Peyer's patch (tissue), 4 donors: ENCODE measurements around the gene IRF1. TPM values are rescaled to one million over a fixed set of nuclear protein-coding genes. Genes with fewer than 3 reads are reported as not detected.
"Not testable (repeated sequence)": the region's sequence is repeated elsewhere in the genome, so short reads cannot be mapped to it uniquely, and the experiment has no call there.

Experiments used
- DNase-seq, 3 donors: peaks; one replicate each; pipeline ENCODE4 v3.0.0-alpha.2; 2017 to 2019
- H3K27ac ChIP-seq, 4 donors: fragments of 200-600 bp; sonication (generic); one replicate each; pipeline ENCODE4 v1.5.1; 2016 to 2019
- H3K27me3 ChIP-seq, 2 donors: fragments of 200-600 bp; sonication (generic); one replicate each; pipeline ENCODE4 v1.5.1; 2019
- H3K36me3 ChIP-seq, 3 donors: fragments of 200-600 bp; sonication (generic); one replicate each; pipeline ENCODE4 v1.5.1; 2016 to 2019
- H3K4me1 ChIP-seq, 4 donors: fragments of 200-600 bp; sonication (generic); one replicate each; pipeline ENCODE4 v1.5.1; 2016 to 2019
- H3K4me3 ChIP-seq, 4 donors: fragments of 200-600 bp; sonication (generic); 1 replicate in 3 of 4; 2 replicates in 1 of 4; pipeline ENCODE4 v1.5.1; 2016 to 2019; ENCODE audit warnings: mild to moderate bottlenecking in 1 of 4
- H3K9me3 ChIP-seq, 4 donors: fragments of 200-600 bp; sonication (generic); one replicate each; pipeline ENCODE4 v1.5.1; 2016 to 2019; ENCODE audit warnings: mild to moderate bottlenecking in 1 of 4
- POLR2A ChIP-seq, 2 donors: fragments of 450-650 bp; IDR thresholded peaks; one replicate each; pipeline ENCODE4 v1.5.1; 2017; ENCODE audit warnings: antibody characterized with exemption in 2 of 2, mild to moderate bottlenecking in 2 of 2, moderate library complexity in 2 of 2
- total RNA-seq, 4 donors: library from RNA; depleted of rRNA; stranded (reverse); fragments of >200 nt; gene quantifications; one replicate each; pipeline ENCODE4 v1.1.0, GENCODE V29; 2016
- TF ChIP-seq, protein P1 (sequence below), 6 experiments: fragments of 450-650 bp in 4 of 6; fragments of 200-600 bp in 2 of 6; sonication (generic) in 1 of 6; IDR thresholded peaks; one replicate each; pipeline ENCODE4 v1.5.1; 2017 to 2019; ENCODE audit warnings: antibody characterized with exemption in 6 of 6, mild to moderate bottlenecking in 3 of 6, moderate library complexity in 1 of 6

The IRF1 gene
- total RNA-seq, 4 donors from 2014 or later = 92.7 to 152 (median 122) TPM

DNA sequence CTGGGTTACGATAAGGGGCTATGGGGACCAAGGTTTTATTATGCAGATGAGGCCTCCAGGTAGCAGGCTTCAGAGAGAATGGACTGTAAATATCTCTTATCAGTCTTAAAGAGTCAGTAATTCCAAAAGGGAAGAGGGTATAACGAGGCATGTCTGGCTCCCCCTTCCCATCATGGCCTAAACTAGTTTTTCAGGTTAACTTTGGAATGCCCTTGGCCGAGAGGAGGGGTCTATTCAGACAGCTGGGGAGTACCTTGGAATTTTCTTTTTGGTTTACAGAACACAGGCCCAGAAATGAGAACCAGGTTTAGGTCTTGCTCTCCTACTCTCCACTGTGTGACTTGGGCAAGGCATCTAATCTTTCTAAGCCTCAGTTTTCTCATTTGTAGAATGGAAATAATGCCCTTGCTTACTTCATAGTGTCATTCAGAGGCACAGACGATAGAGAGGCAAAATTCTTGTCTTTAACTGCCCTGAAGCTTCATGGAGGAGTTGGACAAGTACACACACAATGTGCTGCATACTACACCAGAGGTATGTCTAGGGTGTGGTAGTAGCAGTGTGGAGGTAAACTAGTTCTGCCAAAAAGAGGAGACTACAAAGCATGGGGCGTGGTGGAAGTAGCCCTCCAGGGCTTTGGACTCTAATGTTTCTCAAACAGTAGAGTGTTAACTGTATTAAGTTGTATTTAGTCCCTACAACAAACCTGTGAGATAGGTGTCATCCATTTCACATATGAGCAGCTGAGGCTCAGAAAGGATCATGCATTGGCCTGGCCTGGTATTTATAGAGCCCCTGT is 45.5 kb downstream of the IRF1 start:
- no peak for DNase-seq
- Histone ChIP-seq H3K36me3 (peaks cover 0 to 6% (median 0%) of the 10 kb centered on the region in 3 donors), H3K27me3 (no peaks in the 10 kb centered on the region), H3K4me3 (no peak overlapping the region), H3K4me1 (peaks cover 6 to 41% (median 9%) of the 10 kb centered on the region in 4 donors), H3K9me3 (no peaks in the 10 kb centered on the region), H3K27ac (peak overlapping the region in 2 of 4 donors; percentile 28 to 39)
- no peak for TF ChIP-seq POLR2A (IDR thresholded peaks at IDR 0.05)
- TF ChIP-seq, protein P1, sequence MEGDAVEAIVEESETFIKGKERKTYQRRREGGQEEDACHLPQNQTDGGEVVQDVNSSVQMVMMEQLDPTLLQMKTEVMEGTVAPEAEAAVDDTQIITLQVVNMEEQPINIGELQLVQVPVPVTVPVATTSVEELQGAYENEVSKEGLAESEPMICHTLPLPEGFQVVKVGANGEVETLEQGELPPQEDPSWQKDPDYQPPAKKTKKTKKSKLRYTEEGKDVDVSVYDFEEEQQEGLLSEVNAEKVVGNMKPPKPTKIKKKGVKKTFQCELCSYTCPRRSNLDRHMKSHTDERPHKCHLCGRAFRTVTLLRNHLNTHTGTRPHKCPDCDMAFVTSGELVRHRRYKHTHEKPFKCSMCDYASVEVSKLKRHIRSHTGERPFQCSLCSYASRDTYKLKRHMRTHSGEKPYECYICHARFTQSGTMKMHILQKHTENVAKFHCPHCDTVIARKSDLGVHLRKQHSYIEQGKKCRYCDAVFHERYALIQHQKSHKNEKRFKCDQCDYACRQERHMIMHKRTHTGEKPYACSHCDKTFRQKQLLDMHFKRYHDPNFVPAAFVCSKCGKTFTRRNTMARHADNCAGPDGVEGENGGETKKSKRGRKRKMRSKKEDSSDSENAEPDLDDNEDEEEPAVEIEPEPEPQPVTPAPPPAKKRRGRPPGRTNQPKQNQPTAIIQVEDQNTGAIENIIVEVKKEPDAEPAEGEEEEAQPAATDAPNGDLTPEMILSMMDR (IDR thresholded peaks at IDR 0.05) = no peak

DNA sequence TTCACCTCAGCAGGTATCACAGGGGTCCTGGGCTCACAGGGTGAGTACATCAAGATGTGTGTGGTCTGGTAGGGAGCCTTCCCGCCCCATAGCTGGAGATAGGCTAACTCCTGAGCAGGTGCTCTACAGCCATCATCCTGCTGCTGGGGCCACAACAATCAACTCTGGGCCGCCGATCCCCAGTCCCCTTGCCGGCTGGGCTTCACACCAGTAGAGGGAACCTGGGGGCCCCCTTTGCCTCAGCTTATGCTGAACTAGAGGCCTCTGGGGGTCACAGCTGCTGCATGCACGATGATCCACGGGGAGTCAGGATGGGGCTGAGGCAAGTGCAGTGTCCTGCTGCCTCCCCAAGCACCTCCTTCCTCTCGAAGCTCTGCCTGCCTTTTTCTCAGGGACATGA is 46.5 kb downstream of the IRF1 start:
- TF ChIP-seq, protein P1 (IDR thresholded peaks at IDR 0.05) = no peak
- TF ChIP-seq POLR2A (IDR thresholded peaks at IDR 0.05) = no peak
- Histone ChIP-seq H3K4me3 (no peak overlapping the region), H3K9me3 (no peaks in the 10 kb centered on the region), H3K36me3 (peaks cover 0 to under 1% (median 0%) of the 10 kb centered on the region in 3 donors), H3K4me1 (peaks cover 6 to 50% (median 12%) of the 10 kb centered on the region in 4 donors), H3K27me3 (no peaks in the 10 kb centered on the region), H3K27ac (peak overlapping the region in 1 of 4 donors; percentile 4)
- no peak for DNase-seq

DNA sequence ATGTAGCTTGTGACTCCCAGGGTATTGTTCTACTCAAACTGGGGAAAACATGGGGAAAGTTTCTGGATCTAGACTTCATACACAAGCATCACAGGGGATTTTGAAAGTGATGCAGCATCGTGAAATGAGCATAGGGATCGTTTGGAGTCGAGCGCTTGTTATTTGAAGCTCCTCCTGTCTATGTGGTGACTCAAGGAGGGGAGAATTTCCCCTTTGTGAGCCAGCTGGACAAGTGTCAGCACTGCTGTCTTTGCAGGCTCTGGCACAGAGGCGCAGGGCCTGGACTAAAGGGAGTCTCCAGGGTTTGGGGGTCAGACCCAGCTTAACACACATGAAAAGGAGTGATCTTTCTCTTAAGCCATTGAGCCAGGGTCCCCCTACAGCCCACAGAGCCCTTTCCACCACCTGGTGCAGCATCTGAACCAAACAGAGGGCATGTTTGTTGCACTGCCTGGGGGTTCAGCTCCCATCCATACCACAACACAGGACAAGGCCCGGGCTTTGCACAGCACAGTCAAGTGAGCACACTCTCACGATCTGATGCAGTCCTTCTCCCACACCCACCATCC is 51.0 kb downstream of the IRF1 start:
- H3K27me3 ChIP-seq = no peaks in the 10 kb centered on the region
- no peaks in the 10 kb centered on the region for H3K36me3 ChIP-seq
- peaks cover 0 to 68% (median 29%) of the 10 kb centered on the region in 4 donors for H3K4me1 ChIP-seq
- H3K27ac ChIP-seq = peak overlapping the region; percentile 68 to 77 (median 71)
- no peak overlapping the region for H3K4me3 ChIP-seq
- no peaks in the 10 kb centered on the region for H3K9me3 ChIP-seq
- DNase-seq = peak in 1 of 3 donors; percentile 70
- TF ChIP-seq POLR2A (IDR thresholded peaks at IDR 0.05) = no peak
- TF ChIP-seq, protein P1 (IDR thresholded peaks at IDR 0.05) = no peak

DNA sequence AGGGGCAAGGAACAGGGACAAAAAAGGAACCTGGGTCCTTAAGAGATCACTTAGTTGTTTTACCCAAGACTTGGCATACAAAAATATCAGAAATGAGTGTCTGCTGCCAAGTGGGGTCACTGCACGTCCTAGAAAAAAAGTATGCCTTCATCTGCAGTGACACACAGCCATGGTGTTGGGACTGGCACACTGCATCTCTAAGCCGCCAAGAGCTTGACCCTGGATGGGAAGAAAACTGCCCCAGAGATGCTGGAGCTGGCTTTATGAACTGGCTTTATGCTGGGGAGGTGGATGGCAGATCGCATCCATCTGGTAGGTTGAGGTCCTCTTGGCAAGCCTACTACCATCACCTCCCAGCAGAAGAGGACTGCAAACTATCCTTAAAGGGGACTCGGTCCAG is 51.7 kb downstream of the IRF1 start:
- no peak for TF ChIP-seq POLR2A (IDR thresholded peaks at IDR 0.05)
- TF ChIP-seq, protein P1 (IDR thresholded peaks at IDR 0.05) = no peak
- no peak for DNase-seq
- Histone ChIP-seq H3K4me3 (no peak overlapping the region), H3K36me3 (no peaks in the 10 kb centered on the region), H3K4me1 (peaks cover 5 to 74% (median 27%) of the 10 kb centered on the region in 4 donors), H3K27ac (peak overlapping the region; percentile 68 to 77 (median 70)), H3K9me3 (no peaks in the 10 kb centered on the region), H3K27me3 (no peaks in the 10 kb centered on the region)

DNA sequence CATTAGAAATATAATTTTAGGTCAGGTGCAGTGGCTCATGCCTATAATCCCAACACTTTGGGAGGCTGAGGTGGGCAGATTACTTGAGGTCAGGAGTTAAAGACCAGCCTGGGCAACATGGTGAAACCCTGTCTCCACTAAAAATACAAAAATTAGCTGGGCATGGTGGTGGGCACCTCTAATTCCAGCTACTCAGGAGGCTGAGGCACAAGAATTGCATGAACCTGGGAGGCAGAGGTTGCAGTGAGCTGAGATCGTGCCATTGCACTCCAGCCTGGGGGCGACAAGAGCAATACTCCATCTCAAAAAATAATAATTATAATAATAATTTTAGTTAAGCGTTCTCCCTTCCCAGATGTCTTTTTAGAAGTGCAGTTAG is 52.3 kb downstream of the IRF1 start:
- Histone ChIP-seq H3K4me1 (peaks cover 5 to 74% (median 26%) of the 10 kb centered on the region in 4 donors), H3K27ac (peak overlapping the region; percentile 68 to 77 (median 75))
- H3K36me3 ChIP-seq, H3K9me3 ChIP-seq, DNase-seq, H3K27me3 ChIP-seq, H3K4me3 ChIP-seq: not testable (repeated sequence)

DNA sequence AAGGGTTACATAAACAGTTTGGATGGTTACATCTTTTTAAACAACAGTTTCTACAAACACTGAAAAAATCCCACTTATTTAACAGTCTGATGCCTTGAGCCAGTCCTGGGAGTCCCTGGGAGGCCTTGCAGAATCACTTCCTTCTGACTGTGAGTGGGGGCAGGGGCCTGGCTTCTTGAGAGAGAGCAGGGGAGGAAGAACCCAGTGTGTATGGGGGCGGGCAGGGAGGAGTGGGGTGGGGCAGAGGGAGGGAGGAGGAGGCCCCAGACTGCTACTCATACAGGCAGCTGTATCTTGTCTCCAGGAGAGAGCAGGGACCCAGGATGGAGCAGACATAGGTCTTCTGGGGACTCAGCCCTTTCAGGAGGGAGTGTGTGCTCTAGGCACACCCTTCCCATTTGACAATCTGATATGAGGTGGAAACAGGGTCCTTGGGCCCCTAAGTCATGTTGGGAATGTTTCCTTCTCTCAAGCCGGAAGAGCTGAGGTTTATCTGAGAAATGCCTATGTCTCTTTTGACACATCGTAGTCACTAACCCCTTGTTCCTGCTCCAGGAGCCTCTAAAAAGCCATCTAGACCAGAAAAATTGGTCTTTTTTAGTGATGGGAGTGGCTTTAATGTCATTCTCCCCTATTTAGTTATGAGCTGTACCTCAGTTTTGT is 52.8 kb downstream of the IRF1 start:
- Histone ChIP-seq H3K9me3 (no peaks in the 10 kb centered on the region), H3K27me3 (no peaks in the 10 kb centered on the region), H3K4me1 (peaks cover 8 to 73% (median 26%) of the 10 kb centered on the region in 4 donors), H3K36me3 (no peaks in the 10 kb centered on the region), H3K27ac (peak overlapping the region; percentile 68 to 77 (median 75)), H3K4me3 (no peak overlapping the region)
- DNase-seq = peak; percentile 71 to 93 (median 92)
- TF ChIP-seq, protein P1 (IDR thresholded peaks at IDR 0.05) = no peak
